Stimulated activated memory B cell treated with anti-CD40 and anti-IgM and Interleukin-4, amounts not matched to agents 10 μg/mL and 1 μg/mL and 100 μg/mL, for 72 hours (primary cell): Measurements from ENCODE around the gene SNRNP27.

Source experiments
- ATAC-seq: fragments of 150-1000 bp; cut with Tn5 transposase; 2 replicates; pipeline ENCODE4 v1.10.0; 2021
- H3K27ac Mint-ChIP-seq: one replicate; pipeline ENCODE4 v1.8.0; 2022; ENCODE audit warnings: mild to moderate bottlenecking, mixed read lengths
- H3K27me3 Mint-ChIP-seq: one replicate; pipeline ENCODE4 v1.8.0; 2022; ENCODE audit warnings: mixed read lengths
- H3K36me3 Mint-ChIP-seq: one replicate; pipeline ENCODE4 v1.8.0; 2022; ENCODE audit warnings: mixed read lengths
- H3K4me1 Mint-ChIP-seq: one replicate; pipeline ENCODE4 v1.8.0; 2022; ENCODE audit warnings: mixed read lengths
- H3K4me3 Mint-ChIP-seq: one replicate; pipeline ENCODE4 v1.8.0; 2022; ENCODE audit warnings: mild to moderate bottlenecking, moderate library complexity, mixed read lengths
- H3K9me3 Mint-ChIP-seq: one replicate; pipeline ENCODE4 v1.8.0; 2022; ENCODE audit warnings: mixed read lengths

Gene SNRNP27

GRCh38 chr2:69907216-69907615, 13.5 kb downstream of the SNRNP27 start:
- H3K27me3 Mint-ChIP-seq, result no peaks in the 10 kb centered on the region
- H3K4me1 Mint-ChIP-seq, result peaks cover 17% of the 10 kb centered on the region
- ATAC-seq, result no peak
- no peak overlapping the region for H3K27ac Mint-ChIP-seq
- H3K4me3 Mint-ChIP-seq, result no peak overlapping the region
- H3K9me3 Mint-ChIP-seq, result no peaks in the 10 kb centered on the region
- H3K36me3 Mint-ChIP-seq, result peaks cover 46% of the 10 kb centered on the region

- H3K9me3 Mint-ChIP-seq, result no peaks in the 10 kb centered on the region
- H3K27me3 Mint-ChIP-seq, result no peaks in the 10 kb centered on the region
- peaks cover 27% of the 10 kb centered on the region for H3K36me3 Mint-ChIP-seq
- H3K27ac Mint-ChIP-seq, result peak overlapping the region; percentile 17
- H3K4me1 Mint-ChIP-seq, result peaks cover 13% of the 10 kb centered on the region
- no peak overlapping the region for H3K4me3 Mint-ChIP-seq
- ATAC-seq, result no peak
Observed at GRCh38 chr2:69911985-69912563, 18.3 kb downstream of the SNRNP27 start.

GRCh38 chr2:69914164-69914949, 20.6 kb downstream of the SNRNP27 start:
- H3K4me3 Mint-ChIP-seq, result peak overlapping the region; percentile 83
- ATAC-seq, result peak; percentile 96
- H3K27me3 Mint-ChIP-seq, result no peaks in the 10 kb centered on the region
- H3K36me3 Mint-ChIP-seq, result peaks cover 20% of the 10 kb centered on the region
- H3K4me1 Mint-ChIP-seq, result peaks cover 27% of the 10 kb centered on the region
- no peaks in the 10 kb centered on the region for H3K9me3 Mint-ChIP-seq
- peak overlapping the region; percentile 76 for H3K27ac Mint-ChIP-seq

GRCh38 chr2:69914950-69915945, 21.5 kb downstream of the SNRNP27 start, which contains the start of gene MXD1:
Gene MXD1, plus strand, starts transcription at chr2:69915109. Its CDS starts 222 bp downstream, at chr2:69915331.
- peak within 1 kb of the TSS; percentile 83 for H3K4me3 Mint-ChIP-seq
- peaks cover 16% of the 10 kb centered on the region for H3K36me3 Mint-ChIP-seq
- ATAC-seq, result no peak
- no peaks in the 10 kb centered on the region for H3K27me3 Mint-ChIP-seq
- peaks cover 27% of the 10 kb centered on the region for H3K4me1 Mint-ChIP-seq
- no peaks in the 10 kb centered on the region for H3K9me3 Mint-ChIP-seq
- peak within 1 kb of the TSS; percentile 76 for H3K27ac Mint-ChIP-seq

GRCh38 chr2:69916106-69916505, 22.4 kb downstream of the SNRNP27 start:
- peak overlapping the region; percentile 61 for H3K4me3 Mint-ChIP-seq
- H3K27ac Mint-ChIP-seq, result no peak overlapping the region
- peaks cover 19% of the 10 kb centered on the region for H3K36me3 Mint-ChIP-seq
- no peaks in the 10 kb centered on the region for H3K27me3 Mint-ChIP-seq
- H3K9me3 Mint-ChIP-seq, result no peaks in the 10 kb centered on the region
- peaks cover 27% of the 10 kb centered on the region for H3K4me1 Mint-ChIP-seq
- no peak for ATAC-seq

- Mint-ChIP-seq H3K36me3 (peaks cover 28% of the 10 kb centered on the region), H3K27me3 (no peaks in the 10 kb centered on the region), H3K4me3 (no peak overlapping the region), H3K27ac (no peak overlapping the region), H3K9me3 (no peaks in the 10 kb centered on the region), H3K4me1 (peaks cover 20% of the 10 kb centered on the region)
- ATAC-seq, result no peak
Observed at GRCh38 chr2:69917852-69918251, 24.1 kb downstream of the SNRNP27 start.

- Mint-ChIP-seq H3K27ac (no peak overlapping the region), H3K36me3 (peaks cover 34% of the 10 kb centered on the region), H3K4me3 (no peak overlapping the region), H3K4me1 (peaks cover 20% of the 10 kb centered on the region), H3K9me3 (no peaks in the 10 kb centered on the region), H3K27me3 (no peaks in the 10 kb centered on the region)
- no peak for ATAC-seq
Observed at GRCh38 chr2:69918401-69918800, 24.6 kb downstream of the SNRNP27 start.

- no peak for ATAC-seq
- H3K27ac Mint-ChIP-seq, result no peak overlapping the region
- peaks cover 8% of the 10 kb centered on the region for H3K4me1 Mint-ChIP-seq
- H3K4me3 Mint-ChIP-seq, result no peak overlapping the region
- no peaks in the 10 kb centered on the region for H3K9me3 Mint-ChIP-seq
- peaks cover 43% of the 10 kb centered on the region for H3K36me3 Mint-ChIP-seq
- no peaks in the 10 kb centered on the region for H3K27me3 Mint-ChIP-seq
Observed at GRCh38 chr2:69923116-69923515, 29.4 kb downstream of the SNRNP27 start.

- Mint-ChIP-seq H3K4me3 (no peak overlapping the region), H3K27me3 (no peaks in the 10 kb centered on the region), H3K9me3 (no peaks in the 10 kb centered on the region), H3K36me3 (peaks cover 36% of the 10 kb centered on the region), H3K27ac (no peak overlapping the region), H3K4me1 (peaks cover 11% of the 10 kb centered on the region)
- no peak for ATAC-seq
Observed at GRCh38 chr2:69926849-69927515, 33.2 kb downstream of the SNRNP27 start.

GRCh38 chr2:69931832-69932595, 38.3 kb downstream of the SNRNP27 start:
- no peak for ATAC-seq
- H3K4me3 Mint-ChIP-seq, result no peak overlapping the region
- H3K9me3 Mint-ChIP-seq, result no peaks in the 10 kb centered on the region
- peaks cover 22% of the 10 kb centered on the region for H3K4me1 Mint-ChIP-seq
- no peaks in the 10 kb centered on the region for H3K27me3 Mint-ChIP-seq
- H3K36me3 Mint-ChIP-seq, result peaks cover 29% of the 10 kb centered on the region
- H3K27ac Mint-ChIP-seq, result peak overlapping the region; percentile 46

GRCh38 chr2:69932596-69932922, 38.8 kb downstream of the SNRNP27 start:
- peak overlapping the region; percentile 46 for H3K27ac Mint-ChIP-seq
- peaks cover 22% of the 10 kb centered on the region for H3K4me1 Mint-ChIP-seq
- no peaks in the 10 kb centered on the region for H3K9me3 Mint-ChIP-seq
- H3K36me3 Mint-ChIP-seq, result peaks cover 33% of the 10 kb centered on the region
- H3K27me3 Mint-ChIP-seq, result no peaks in the 10 kb centered on the region
- H3K4me3 Mint-ChIP-seq, result no peak overlapping the region
- no peak for ATAC-seq

- ATAC-seq, result no peak
- Mint-ChIP-seq H3K27ac (peak overlapping the region; percentile 26), H3K4me1 (peaks cover 22% of the 10 kb centered on the region), H3K36me3 (peaks cover 40% of the 10 kb centered on the region), H3K4me3 (no peak overlapping the region), H3K27me3 (no peaks in the 10 kb centered on the region), H3K9me3 (no peaks in the 10 kb centered on the region)
Observed at GRCh38 chr2:69933254-69933828, 39.6 kb downstream of the SNRNP27 start.

GRCh38 chr2:69933839-69934613, 40.3 kb downstream of the SNRNP27 start:
- Mint-ChIP-seq H3K27me3 (no peaks in the 10 kb centered on the region), H3K4me3 (no peak overlapping the region), H3K9me3 (no peaks in the 10 kb centered on the region), H3K36me3 (peaks cover 47% of the 10 kb centered on the region), H3K4me1 (peaks cover 22% of the 10 kb centered on the region), H3K27ac (peak overlapping the region; percentile 26)
- ATAC-seq, result no peak
